Activated T-cell treated with anti-CD3 and anti-CD28 coated beads, Interleukin-2, amount 50 U/mL, for 24 hours (primary cell): ENCODE results near the gene MYOF.
"Not testable (repeated sequence)": the region's sequence is repeated elsewhere in the genome, so short reads cannot be mapped to it uniquely, and the experiment has no call there.

Source experiments
- DNase-seq: peaks from one replicate; pipeline ENCODE4 v3.0.0-alpha.2; 2020
- H3K27ac Mint-ChIP-seq: 2 replicates; pipeline ENCODE4 v1.8.0; 2020; ENCODE audit warnings: mild to moderate bottlenecking, mixed read lengths
- H3K27me3 Mint-ChIP-seq: 2 replicates; pipeline ENCODE4 v1.8.0; 2020; ENCODE audit warnings: mixed read lengths
- H3K36me3 Mint-ChIP-seq: 2 replicates; pipeline ENCODE4 v1.8.0; 2020; ENCODE audit warnings: low read depth, mixed read lengths
- H3K4me1 Mint-ChIP-seq: 2 replicates; pipeline ENCODE4 v1.8.0; 2020; ENCODE audit warnings: low read depth, mixed read lengths
- H3K4me3 Mint-ChIP-seq: 2 replicates; pipeline ENCODE4 v1.8.0; 2020; ENCODE audit warnings: mild to moderate bottlenecking, moderate library complexity, mixed read lengths
- H3K9me3 Mint-ChIP-seq: 2 replicates; pipeline ENCODE4 v1.8.0; 2020; ENCODE audit warnings: mixed read lengths

Gene MYOF

GRCh38 chr10:93333278-93333978 lies 148.7 kb downstream of the MYOF start:
- H3K4me3 Mint-ChIP-seq: no peak overlapping the region
- H3K27me3 Mint-ChIP-seq: peaks cover 2% of the 10 kb centered on the region
- H3K4me1 Mint-ChIP-seq: no peaks in the 10 kb centered on the region
- DNase-seq: no peak
- H3K36me3 Mint-ChIP-seq: peaks cover 29% of the 10 kb centered on the region
- no peak overlapping the region for H3K27ac Mint-ChIP-seq
- no peaks in the 10 kb centered on the region for H3K9me3 Mint-ChIP-seq

- Mint-ChIP-seq H3K4me1 (no peaks in the 10 kb centered on the region), H3K9me3 (no peaks in the 10 kb centered on the region), H3K4me3 (no peak overlapping the region), H3K36me3 (peaks cover 27% of the 10 kb centered on the region), H3K27ac (no peak overlapping the region), H3K27me3 (peaks cover 2% of the 10 kb centered on the region)
- DNase-seq: no peak
Measured at GRCh38 chr10:93330824-93331223, 151.3 kb downstream of the MYOF start.

DNA sequence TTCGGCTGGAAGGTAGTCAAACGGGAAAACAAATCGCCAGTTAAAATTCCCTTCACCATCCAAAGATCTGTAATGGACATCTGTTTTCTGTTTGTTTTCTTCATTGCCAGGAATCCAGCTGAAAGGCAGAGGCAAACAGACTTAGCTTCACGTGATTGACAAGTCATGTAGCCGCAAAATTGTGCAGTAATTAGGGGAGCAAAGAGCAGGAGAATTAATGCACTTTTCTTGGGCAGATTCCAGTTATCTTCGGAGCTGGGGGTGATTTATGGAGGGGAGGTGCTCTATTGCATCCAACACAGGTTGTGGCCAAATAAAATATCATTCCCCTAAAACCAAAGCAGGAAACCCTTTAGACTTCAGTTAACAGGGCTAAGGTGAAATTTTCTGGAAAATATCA lies 162.2 kb downstream of the MYOF start:
- H3K27me3 Mint-ChIP-seq: no peaks in the 10 kb centered on the region
- no peak overlapping the region for H3K27ac Mint-ChIP-seq
- no peaks in the 10 kb centered on the region for H3K4me1 Mint-ChIP-seq
- no peak overlapping the region for H3K4me3 Mint-ChIP-seq
- no peaks in the 10 kb centered on the region for H3K9me3 Mint-ChIP-seq
- peaks cover 39% of the 10 kb centered on the region for H3K36me3 Mint-ChIP-seq
- no peak for DNase-seq

DNA sequence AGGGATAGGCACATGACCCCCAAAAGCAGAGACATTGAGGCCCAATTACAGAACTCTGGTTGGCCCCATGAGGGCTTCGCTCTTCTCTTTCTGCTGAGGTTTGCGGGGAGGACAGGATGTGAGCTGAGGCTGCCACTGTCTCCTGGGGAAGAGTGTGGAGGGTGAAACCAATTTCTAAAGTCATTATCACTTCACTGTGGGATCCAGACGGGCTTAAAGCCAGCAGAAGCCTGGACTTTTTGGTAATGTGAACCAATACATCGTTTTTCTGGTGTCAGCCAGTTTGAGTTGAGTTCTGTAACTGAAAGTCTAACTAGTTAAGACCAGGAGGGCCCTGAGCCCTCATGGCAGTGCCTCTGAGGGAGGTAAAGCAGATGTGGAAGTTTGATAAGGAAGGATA lies 163.0 kb downstream of the MYOF start:
- no peak overlapping the region for H3K4me3 Mint-ChIP-seq
- H3K27me3 Mint-ChIP-seq: peaks cover 4% of the 10 kb centered on the region
- DNase-seq: no peak
- peaks cover 39% of the 10 kb centered on the region for H3K36me3 Mint-ChIP-seq
- no peak overlapping the region for H3K27ac Mint-ChIP-seq
- H3K4me1 Mint-ChIP-seq: no peaks in the 10 kb centered on the region
- H3K9me3 Mint-ChIP-seq: no peaks in the 10 kb centered on the region

- no peak for DNase-seq
- H3K9me3 Mint-ChIP-seq: no peaks in the 10 kb centered on the region
- H3K36me3 Mint-ChIP-seq: peaks cover 37% of the 10 kb centered on the region
- peaks cover 7% of the 10 kb centered on the region for H3K27me3 Mint-ChIP-seq
- H3K4me1 Mint-ChIP-seq: no peaks in the 10 kb centered on the region
- no peak overlapping the region for H3K4me3 Mint-ChIP-seq
- no peak overlapping the region for H3K27ac Mint-ChIP-seq
Measured at GRCh38 chr10:93315246-93315645, 166.9 kb downstream of the MYOF start.

DNA sequence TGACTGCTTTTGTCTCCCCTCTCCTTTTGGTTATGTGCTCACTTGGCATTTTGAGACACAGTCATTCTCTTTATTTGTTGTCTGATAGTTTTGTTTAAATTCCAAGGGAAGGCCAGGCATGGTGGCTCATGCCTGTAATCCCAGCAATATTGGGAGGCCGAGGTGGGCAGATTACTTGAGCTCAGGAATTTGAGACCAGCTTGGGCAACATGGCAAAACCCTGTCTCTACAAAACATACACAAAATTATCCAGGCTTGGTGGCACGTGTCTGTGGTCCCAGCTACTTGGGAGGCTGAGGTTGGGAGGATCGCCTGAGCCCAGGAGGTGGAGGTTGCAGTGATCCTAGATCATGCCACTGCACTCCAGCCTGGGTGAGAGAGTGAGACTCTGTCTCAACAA lies 167.5 kb downstream of the MYOF start:
- not testable (repeated sequence) for H3K4me3 Mint-ChIP-seq, H3K27me3 Mint-ChIP-seq, H3K9me3 Mint-ChIP-seq, H3K4me1 Mint-ChIP-seq, DNase-seq, H3K27ac Mint-ChIP-seq
- H3K36me3 Mint-ChIP-seq: peaks cover 40% of the 10 kb centered on the region

DNA sequence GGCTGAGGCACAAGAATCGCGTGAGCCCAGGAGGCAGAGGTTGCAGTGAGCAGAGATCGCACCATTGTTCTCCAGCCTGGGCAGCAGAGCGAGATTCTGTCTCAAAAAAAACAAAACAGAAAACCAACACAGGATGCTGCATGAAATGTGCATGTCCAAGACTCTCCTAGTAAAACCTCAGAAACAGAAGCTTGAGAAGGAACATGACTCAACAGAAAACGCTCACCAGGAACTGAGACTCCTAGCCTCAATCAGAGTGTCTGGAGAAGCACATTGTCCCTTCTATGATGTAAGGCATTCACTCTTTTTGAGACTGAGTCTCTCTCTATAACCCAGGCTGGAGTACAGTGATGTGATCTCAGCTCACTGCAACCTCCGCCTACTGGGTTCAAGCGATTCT lies 168.3 kb downstream of the MYOF start:
- Mint-ChIP-seq H3K4me1 (no peaks in the 10 kb centered on the region), H3K9me3 (no peaks in the 10 kb centered on the region), H3K4me3 (no peak overlapping the region), H3K27ac (no peak overlapping the region), H3K36me3 (peaks cover 38% of the 10 kb centered on the region), H3K27me3 (peaks cover 14% of the 10 kb centered on the region)
- no peak for DNase-seq

- no peaks in the 10 kb centered on the region for H3K4me1 Mint-ChIP-seq
- no peak overlapping the region for H3K4me3 Mint-ChIP-seq
- peaks cover 30% of the 10 kb centered on the region for H3K36me3 Mint-ChIP-seq
- peaks cover 12% of the 10 kb centered on the region for H3K27me3 Mint-ChIP-seq
- DNase-seq: no peak
- H3K9me3 Mint-ChIP-seq: no peaks in the 10 kb centered on the region
- no peak overlapping the region for H3K27ac Mint-ChIP-seq
Measured at GRCh38 chr10:93309062-93309461, 173.1 kb downstream of the MYOF start.

GRCh38 chr10:93305122-93305521 lies 177.0 kb downstream of the MYOF start:
- Mint-ChIP-seq H3K9me3 (no peaks in the 10 kb centered on the region), H3K4me3 (no peak overlapping the region), H3K36me3 (peaks cover 21% of the 10 kb centered on the region), H3K27me3 (peaks cover 10% of the 10 kb centered on the region), H3K4me1 (no peaks in the 10 kb centered on the region), H3K27ac (no peak overlapping the region)
- no peak for DNase-seq

DNA sequence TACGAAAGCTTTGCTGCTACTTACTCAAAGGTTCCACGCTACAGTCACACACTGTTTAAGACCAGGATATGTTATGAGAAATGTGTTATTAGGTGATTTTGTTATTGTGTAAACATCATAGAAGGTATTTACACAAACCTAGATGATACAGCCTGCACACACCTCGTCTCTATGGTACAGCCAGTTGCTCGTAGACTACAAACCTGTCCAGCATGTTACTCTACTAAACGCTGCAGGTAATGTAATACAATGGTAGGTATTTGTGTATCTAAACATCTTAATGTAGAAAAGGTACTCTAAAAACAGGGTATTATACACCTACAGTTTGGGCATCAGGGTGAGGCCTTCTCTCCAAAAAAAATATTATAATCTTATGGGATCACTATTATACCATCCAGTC lies 181.2 kb downstream of the MYOF start:
- peaks cover 2% of the 10 kb centered on the region for H3K27me3 Mint-ChIP-seq
- no peak overlapping the region for H3K27ac Mint-ChIP-seq
- H3K36me3 Mint-ChIP-seq: peaks cover 3% of the 10 kb centered on the region
- no peak overlapping the region for H3K4me3 Mint-ChIP-seq
- H3K9me3 Mint-ChIP-seq: no peaks in the 10 kb centered on the region
- DNase-seq: no peak
- H3K4me1 Mint-ChIP-seq: no peaks in the 10 kb centered on the region

DNA sequence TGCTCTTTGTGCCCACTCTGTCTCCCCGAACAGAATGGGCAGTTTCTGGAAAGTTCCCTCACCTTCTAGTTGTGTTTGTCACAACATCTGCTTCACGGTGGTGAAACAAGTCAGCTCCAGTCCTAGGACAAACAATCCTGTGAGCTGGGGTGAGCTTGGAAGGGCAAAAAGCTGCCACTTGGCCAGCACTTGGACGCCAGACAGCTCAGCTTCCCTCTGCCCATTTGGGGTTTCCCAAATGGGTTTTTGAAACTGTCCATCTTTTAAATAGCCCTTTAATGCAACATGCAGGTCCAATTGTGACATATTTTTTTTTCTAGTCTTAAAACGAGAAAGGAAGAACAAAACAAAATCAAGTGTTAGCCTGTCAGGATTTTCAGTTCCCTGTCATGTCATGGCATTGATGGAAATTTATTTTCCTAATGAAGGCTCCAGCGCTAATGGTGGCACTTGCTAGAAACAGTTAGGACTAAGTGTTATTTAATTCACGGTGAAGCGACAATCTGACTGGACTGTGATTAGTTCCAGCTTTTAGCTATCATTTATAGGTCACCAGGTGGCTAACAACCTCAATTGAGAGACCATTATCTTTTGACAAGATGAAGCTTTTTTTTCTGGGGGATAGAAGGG lies 181.7 kb downstream of the MYOF start:
- Mint-ChIP-seq H3K4me3 (no peak overlapping the region), H3K9me3 (no peaks in the 10 kb centered on the region), H3K27me3 (peaks cover 2% of the 10 kb centered on the region), H3K4me1 (no peaks in the 10 kb centered on the region), H3K27ac (no peak overlapping the region), H3K36me3 (peaks cover 3% of the 10 kb centered on the region)
- no peak for DNase-seq

GRCh38 chr10:93299606-93300287 lies 182.4 kb downstream of the MYOF start:
- Mint-ChIP-seq H3K27me3 (peaks cover 2% of the 10 kb centered on the region), H3K36me3 (no peaks in the 10 kb centered on the region), H3K4me1 (no peaks in the 10 kb centered on the region), H3K27ac (no peak overlapping the region), H3K9me3 (no peaks in the 10 kb centered on the region), H3K4me3 (no peak overlapping the region)
- no peak for DNase-seq

DNA sequence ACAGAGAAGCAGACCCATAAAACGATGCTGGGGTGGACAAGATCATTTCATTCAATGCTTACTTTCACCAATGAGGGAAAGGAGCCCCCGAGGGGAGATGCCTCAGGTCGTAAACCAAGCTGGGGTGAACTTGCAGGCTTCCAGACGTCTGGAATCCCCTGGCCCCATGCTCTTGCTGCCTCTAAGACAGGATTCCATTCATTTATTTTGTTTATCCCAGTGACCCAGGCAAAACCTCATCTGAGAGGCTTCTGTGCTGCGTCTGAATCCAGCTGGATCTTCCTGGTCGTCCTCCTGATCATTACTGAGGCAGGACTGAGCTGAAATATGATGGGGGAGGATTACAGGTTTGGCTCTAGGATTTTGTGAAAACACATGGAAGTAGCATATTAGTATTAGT lies 182.9 kb downstream of the MYOF start:
- peaks cover under 1% of the 10 kb centered on the region for H3K4me1 Mint-ChIP-seq
- no peak overlapping the region for H3K4me3 Mint-ChIP-seq
- H3K27me3 Mint-ChIP-seq: peaks cover 2% of the 10 kb centered on the region
- H3K27ac Mint-ChIP-seq: no peak overlapping the region
- H3K9me3 Mint-ChIP-seq: no peaks in the 10 kb centered on the region
- DNase-seq: no peak
- no peaks in the 10 kb centered on the region for H3K36me3 Mint-ChIP-seq

- Mint-ChIP-seq H3K27me3 (no peaks in the 10 kb centered on the region), H3K36me3 (no peaks in the 10 kb centered on the region), H3K27ac (no peak overlapping the region), H3K9me3 (no peaks in the 10 kb centered on the region), H3K4me1 (peaks cover 2% of the 10 kb centered on the region), H3K4me3 (no peak overlapping the region)
- no peak for DNase-seq
Measured at GRCh38 chr10:93296151-93296550, 186.0 kb downstream of the MYOF start.

DNA sequence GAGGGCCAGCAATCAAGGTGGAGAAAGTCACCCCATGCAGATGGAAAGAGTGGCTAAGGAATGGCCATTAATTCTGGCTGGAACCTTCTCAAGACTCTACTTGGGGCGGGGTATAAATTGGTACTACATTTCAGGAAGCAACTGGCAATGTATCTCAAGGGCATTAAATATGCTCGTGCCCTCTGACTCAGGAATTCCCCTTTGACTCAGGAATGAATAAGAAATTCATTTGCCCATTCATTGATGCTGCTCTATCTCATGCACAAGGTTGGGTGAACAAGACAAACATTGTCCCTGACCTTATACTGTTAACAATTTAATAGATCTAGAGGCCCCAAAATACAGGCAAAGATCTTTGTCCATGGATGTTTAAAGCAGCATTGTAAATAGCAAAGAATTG lies 188.1 kb downstream of the MYOF start:
- Mint-ChIP-seq H3K4me1 (peaks cover 2% of the 10 kb centered on the region), H3K36me3 (no peaks in the 10 kb centered on the region), H3K9me3 (no peaks in the 10 kb centered on the region), H3K4me3 (no peak overlapping the region), H3K27ac (no peak overlapping the region), H3K27me3 (no peaks in the 10 kb centered on the region)
- DNase-seq: no peak
